ENCODE results near the gene CDK14. TPM values are rescaled to one million over a fixed set of nuclear protein-coding genes. Genes with fewer than 3 reads are reported as not detected.
"Not testable (repeated sequence)": the region's sequence is repeated elsewhere in the genome, so short reads cannot be mapped to it uniquely, and the experiment has no call there.

Gene CDK14
- total RNA-seq, 1 experiment from 2014 or later = 19.6 TPM

DNA sequence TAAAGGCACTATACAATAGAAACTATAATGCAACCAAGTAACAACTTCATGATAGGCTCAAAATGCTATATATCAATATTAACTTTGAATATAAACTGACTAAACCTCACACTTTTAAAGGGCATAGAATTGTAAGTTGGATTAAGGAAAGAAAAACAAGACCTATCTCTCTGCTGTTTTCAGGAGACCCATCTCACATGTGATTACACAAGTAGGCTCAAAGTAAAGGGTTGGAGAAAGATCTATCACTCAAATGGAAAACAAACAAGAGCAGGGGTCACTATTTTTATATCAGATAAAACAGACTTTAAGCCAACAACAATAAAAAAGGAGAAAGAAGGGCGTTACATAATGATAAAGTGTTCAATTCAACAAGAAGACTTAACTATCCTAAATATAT lies 155.5 kb downstream of the CDK14 start:
- DNase-seq (ENCODE audit: low spot score) = no peak

DNA sequence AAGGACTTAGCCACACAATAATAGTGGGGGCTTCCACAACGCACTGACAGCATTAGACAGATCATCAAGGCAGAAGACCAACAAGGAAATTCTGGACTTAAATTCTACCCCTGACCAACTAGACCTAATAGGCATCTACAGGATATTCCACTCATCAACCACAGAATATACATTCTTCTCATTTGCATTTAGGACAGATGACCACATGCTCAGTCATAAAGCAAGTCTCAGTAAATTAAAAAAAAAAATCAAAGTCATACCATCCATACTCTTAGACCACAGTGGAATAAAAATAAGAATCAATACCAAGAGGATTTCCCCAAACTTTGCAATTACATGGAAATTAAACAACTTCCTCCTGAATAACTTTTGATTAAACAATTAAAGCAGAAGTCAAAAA lies 155.9 kb downstream of the CDK14 start:
- DNase-seq (ENCODE audit: low spot score) = no peak

DNA sequence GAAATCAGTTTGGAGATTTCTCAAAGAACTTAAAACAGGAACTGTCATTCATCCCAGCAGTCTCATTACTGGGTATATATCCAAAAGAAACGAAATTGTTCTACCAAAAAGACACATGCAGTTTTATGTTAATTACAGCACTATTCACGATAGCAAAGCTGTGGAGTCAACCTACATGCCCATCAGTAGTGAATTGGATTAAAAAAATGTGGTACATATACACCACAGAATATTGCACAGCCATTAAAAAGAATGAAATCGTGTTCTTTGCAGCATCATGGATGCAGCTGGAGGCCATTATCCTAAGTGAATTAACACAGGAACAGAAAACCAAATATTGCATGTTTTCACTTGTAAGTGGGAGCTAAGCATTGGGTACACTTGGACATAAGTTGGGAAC lies 158.9 kb downstream of the CDK14 start:
- DNase-seq (ENCODE audit: low spot score) = no peak

DNA sequence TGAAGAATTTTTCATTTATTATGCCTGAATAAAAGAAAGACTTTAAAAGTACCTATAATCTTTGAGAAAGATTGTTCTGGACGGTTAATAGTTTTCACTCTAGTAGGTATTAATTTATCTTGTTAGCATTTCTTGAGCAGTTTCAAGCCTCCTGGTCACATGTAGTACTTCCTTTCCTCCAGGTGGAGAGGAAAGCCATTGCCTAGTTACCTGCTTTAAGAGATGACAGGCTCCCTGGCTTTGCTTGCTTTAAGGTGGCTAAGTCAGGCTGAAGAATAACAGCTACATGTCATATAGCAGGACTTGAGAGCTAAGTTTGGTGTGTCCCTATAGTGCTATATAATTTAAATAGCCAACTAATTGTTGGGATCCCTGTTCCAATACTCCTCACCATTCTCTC lies 160.2 kb downstream of the CDK14 start:
- DNase-seq (ENCODE audit: low spot score) = no peak

DNA sequence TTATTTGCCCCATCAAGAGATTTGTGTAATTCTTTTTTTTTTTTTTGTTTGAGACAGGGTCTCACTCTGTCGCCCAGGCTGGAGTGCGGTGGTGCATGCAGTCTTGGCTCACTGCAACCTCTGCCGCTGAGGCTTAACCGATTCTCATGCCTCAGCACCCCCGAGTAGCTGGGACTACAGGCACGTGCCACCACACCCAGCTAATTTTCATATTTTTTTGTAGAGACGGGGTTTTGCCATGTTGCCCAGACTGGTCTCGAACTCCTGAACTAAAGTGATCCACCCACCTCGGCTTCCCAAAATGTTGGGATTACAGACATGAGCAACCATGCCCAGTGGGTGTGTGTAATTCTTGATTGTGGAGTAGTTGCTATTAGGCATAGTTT lies 161.4 kb downstream of the CDK14 start:
- not testable (repeated sequence) for DNase-seq (ENCODE audit: low spot score)

DNA sequence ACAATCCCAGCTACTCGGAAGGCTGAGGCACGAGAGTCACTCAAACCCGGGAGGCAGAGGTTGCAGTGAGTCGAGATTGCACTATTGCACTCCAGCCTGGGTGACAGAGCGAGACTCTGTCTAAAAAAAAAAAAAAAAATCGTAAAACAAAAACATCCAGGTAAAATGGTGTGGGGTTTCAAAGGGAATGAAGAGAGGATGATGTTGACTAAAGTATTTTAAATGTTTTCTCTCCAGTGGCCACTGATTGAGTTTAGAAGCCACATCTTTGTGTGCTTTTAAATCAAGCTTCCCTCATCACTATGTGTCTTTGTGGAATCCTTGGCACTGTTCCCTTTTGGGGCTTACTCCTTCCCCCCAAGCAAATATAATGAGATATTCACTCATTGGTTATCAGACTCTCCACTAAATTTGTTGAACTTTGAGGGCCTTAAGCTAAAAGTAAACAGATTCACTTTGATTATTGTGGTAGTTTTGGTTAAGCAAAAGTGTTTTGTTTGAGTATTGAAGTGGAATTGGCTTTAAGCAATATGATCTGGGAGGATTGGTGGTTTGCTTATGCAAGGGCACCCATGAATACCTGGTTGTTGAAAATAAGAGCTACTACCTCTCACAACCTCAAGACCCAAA lies 162.9 kb downstream of the CDK14 start:
- DNase-seq (ENCODE audit: low spot score) = no peak

DNA sequence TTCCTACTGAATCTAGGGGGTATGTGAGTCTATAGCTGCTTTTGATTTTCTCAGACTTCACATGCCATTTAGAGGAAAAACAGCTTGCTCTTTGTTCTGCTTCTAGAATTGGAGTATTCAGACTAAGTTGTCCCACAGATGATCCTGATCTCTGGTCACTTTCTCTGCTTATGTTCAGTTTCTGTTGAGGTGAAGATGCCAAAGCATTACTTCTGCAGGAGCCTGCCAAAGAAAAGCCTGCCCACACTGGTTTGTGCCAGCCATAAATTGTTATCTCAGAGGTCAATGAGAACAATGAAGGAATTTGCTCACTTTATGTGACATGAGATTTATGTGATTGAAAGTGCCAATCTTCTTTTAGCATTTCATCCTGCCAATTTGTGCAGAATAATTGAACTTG lies 163.6 kb downstream of the CDK14 start:
- no peak for DNase-seq (ENCODE audit: low spot score)

DNA sequence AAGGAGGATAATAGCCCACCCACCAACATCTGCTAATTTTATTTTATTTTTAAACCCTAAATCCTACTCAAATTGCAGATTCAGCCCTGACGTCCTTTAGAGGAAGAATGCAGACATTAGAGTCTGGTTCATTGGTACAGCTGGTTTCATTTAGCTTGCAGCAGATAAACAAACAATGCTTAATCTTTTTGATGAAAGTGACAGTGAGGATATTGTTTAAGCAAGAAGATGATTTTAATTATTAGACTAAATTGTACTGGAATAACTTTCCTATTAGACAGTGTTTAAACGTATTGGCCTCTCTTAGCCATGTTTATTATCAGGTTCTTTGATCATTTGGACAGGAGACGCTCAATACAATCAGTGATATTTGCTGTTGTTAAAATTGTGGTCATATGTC lies 164.8 kb downstream of the CDK14 start:
- no peak for DNase-seq (ENCODE audit: low spot score)

DNA sequence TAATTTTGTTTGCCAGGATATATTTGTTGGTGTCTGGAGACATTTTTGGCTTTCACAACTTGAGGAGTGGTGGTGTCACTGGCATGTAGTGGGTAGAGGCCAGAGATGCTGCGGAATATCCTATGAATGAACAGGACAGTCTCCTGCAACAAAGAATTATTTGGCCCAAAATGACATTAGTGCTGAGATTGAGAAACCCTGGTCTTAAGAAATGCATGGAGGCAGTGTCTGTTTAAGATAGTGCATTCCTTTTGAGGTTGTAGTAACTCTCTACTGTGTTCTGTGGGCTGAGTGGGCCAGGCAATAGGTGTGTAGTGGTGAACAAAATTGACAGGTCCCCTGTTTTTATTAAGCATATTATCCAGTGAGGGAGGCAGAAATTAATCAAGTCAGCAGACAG lies 165.5 kb downstream of the CDK14 start:
- no peak for DNase-seq (ENCODE audit: low spot score)

DNA sequence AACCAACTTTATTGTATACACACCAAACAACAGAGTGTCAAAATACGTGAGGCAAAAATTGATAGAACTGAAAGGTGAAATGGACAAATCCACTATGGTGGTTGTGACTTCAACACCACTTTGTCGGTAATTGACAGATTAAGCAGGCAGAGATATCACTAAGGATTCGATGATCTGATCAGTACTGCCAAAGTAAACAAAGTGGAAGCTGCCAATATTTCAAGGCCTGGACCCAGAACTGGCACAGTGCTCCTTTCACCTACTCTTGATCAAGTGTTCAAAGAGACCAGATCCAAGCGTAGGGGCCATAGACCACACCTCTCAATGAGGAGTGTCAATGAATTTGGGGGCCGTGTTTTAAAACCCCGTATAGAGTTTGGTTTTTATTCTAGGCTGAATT lies 167.0 kb downstream of the CDK14 start:
- DNase-seq (ENCODE audit: low spot score) = no peak

DNA sequence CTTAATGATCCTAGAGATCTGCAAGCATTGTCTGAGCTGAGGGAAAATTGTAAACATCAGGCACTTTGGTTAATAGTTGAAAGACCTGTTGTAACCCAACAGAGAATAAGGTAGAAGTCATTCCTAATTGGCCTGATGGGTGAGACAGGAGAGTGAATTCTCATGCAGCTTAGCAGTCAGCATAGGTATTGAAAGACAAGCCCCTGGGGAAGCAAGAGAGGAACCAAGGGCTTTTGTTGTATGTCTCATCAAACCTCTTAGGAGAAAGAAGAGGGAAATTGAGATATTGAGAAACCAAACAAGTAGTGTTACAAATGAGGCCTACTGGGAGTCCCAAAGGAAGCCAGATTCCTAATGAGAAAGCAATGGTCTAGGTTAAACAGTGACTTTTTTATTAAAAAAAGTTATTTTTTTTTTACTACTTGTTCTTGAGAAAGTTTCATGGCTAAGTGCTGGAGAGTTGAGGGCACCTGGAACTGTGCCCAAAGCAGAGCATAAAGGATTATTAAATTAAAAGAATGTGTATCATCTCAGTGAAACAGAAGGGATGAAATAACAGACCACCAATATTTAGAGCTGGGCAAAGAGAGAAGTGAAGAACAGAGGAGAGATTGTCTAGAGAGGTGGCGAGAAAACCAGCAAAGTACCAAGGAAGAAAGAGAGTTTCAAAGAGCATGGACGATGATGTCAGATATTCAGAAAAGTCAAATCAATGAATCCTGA lies 168.9 kb downstream of the CDK14 start:
- DNase-seq (ENCODE audit: low spot score) = no peak

DNA sequence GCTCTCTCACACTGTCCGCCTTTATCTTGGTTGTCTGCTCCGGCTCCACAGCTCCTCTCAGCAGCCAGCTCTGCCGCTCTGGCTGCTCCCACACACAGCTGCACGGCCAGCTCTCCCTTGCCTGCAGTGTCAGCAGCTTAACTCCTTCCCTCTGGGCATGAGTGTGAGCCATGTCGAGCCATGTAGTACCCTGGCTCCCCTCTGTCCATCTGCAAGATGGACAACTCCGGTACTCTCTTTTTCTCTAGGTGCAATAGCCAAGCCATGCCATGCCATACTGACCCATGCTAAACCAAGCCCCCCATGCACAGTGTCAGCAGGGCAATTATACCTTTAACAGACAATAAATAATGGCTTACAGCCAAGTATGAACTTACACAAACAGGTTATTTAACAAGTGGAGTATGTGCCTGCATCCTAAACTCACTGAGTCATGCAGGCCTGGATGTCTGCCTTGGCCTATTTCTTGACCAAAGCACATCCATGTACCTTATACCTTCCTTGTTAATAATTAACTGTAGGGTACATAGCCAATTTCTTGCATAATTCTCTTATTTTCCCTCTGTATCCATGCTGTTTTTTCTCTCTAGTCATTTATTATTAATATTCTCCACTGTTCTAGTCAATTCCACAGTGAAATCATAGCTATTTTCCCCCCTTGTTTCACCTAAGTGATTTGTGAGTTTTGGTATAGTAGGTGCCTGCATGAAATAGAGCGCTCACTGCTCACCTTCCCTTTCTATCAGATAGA lies 170.9 kb downstream of the CDK14 start:
- no peak for DNase-seq (ENCODE audit: low spot score)

DNA sequence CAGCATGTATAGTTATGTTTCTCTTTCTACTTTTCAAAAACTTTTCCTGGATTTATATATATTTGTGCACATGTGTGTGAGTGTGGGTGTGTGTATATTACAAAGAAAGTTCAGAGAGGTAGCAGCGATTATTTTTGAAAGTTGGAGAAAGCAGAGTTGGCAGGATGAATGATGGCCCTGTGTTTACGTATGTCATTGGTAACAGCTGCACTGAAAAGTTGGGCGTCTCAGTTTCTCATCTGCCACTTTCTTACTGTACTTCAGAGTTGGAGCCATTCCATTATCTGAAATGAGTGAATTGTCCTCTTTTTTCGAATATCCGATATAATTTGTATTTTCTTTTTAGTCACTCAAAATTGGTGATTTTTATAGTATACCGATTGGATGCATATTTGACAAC lies 172.2 kb downstream of the CDK14 start:
- DNase-seq (ENCODE audit: low spot score) = no peak

DNA sequence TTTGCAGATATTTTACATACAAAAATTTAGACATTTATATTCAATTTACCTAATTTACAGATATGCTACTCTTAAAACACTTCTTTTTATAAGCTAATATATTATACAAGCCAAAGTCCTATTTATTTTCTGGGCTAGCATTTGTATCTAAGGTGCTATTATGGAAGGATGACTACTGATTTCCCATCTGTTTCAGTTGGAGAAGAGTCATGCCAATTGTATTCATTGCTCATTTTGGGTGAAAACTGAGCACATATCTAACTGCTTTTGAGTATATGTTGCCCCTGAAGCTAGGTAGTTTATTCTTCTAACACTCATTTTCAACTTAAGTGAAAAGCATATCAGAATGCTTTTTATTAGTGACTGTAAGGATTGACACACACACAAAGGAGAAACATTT lies 172.9 kb downstream of the CDK14 start:
- DNase-seq (ENCODE audit: low spot score) = no peak

DNA sequence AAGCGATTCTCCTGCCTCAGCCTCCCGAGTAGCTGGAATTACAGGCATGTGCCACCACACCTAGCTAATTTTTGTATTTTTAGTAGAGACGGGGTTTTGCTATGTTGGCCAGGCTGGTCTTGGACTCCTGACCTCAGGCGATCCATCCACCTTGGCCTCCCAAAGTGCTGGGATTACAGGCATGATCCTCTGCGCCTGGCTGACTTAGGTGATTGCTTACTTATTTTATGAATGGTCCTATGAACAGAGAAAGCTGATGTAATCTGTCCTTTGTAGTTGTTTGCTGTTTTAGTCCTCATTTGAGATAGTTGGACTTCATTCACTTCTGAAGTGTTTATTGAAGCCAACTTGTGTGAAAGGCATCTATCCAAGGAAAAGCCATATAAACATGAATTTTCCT lies 173.4 kb downstream of the CDK14 start:
- not testable (repeated sequence) for DNase-seq (ENCODE audit: low spot score)

DNA sequence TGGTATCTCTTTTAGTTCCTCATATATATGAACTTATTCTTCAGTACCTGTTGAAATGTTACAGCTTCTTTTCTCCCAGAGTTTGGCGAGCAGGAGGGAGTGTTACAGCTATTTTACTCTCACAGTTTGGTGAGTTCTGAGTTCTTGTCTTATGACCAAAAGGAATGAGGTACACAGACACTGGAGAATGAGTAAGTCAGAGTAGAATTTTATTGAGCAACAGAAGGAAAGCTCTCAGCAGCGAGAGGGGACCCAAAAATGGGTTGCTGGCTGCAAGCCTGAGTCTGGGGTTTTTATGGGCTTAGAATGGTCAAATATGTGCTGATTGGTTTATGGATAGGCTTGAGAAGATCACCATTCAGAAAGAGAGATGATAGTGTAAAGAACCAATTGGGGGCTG lies 175.2 kb downstream of the CDK14 start:
- DNase-seq (ENCODE audit: low spot score) = no peak

DNA sequence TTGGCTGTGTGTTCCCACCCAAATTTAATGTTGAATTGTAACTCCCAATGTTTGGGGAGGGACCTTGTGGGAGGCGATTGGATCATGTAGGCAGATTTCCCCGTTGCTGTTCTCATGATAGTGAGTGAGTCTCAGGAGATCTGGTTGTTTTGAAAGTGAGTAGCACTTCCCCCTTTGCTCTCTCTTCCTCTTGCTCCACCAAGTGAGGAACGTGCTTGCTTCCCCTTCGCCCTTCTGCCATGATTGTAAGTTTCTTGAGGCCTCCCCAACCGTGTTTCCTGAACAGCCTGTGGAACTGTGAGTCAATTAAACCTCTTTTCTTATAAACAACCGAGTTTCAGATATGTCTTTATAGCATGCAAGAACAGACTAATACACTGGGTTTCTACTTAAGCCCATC lies 176.3 kb downstream of the CDK14 start:
- DNase-seq (ENCODE audit: low spot score) = no peak

DNA sequence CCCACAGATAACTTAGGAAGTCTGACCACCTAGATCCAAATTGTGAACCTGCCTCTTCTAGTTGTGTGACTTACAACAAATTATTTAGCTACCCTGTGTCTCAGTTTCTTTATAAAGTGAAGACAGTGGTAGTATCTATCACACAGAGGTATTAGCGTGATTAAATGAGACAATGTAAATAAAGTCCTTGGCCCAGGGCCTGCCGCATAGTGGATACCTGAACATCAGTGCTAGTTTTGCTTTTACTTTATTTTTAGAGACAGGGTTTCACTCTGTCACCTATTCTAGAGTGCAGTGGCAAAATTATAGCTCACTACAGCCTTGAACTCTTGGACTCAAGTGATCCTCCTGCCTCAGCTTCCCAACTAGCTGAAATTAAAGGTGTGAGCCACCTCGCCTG lies 177.1 kb downstream of the CDK14 start:
- no peak for DNase-seq (ENCODE audit: low spot score)

DNA sequence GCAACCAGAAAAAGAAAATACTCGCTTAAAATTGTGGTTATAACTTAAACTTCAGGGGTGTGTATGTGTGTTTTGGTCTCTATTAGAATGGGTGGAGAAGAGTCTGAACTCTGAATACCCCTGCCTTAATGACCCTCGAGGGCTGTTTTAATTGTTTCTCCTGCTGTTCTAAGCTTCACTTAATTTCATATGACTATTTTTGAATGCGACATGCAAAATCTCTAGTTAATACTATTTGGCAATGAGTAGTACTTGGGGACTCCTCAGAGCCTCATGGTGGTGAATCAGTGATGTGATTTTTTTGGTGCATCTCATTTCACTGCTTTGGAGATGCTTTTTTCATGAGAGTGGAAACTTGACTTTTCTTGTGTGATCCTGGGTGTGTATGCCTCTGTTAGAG lies 178.6 kb downstream of the CDK14 start:
- no peak for DNase-seq (ENCODE audit: low spot score)

DNA sequence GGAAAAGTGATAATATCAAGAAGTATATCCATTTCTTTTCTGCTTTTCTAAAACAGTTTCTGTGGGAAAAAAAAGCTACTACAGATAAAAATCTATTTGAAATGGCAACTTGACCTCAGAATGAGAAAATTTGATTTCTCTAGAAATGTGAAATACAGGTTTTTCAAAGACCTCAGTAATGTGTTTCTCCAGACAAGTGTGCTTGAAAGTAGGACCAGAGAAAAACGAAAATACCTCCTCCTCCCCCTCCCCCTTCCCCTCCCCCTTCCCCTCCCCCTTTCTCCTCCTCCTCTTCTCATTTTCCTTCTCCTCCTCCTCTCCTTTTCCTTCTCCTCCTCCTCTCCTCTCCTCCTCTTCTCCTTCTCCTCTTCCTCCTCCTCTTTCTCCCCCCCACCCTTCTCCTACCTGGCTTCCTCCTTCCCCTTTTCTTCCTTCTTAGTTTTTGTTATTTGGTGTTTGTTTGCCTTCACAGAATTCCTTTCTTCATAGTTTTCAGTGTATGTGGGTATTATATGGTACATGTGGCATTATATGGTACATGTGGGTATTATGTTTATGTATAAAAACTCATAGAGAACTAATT lies 179.4 kb downstream of the CDK14 start:
- DNase-seq (ENCODE audit: low spot score) = no peak

DNA sequence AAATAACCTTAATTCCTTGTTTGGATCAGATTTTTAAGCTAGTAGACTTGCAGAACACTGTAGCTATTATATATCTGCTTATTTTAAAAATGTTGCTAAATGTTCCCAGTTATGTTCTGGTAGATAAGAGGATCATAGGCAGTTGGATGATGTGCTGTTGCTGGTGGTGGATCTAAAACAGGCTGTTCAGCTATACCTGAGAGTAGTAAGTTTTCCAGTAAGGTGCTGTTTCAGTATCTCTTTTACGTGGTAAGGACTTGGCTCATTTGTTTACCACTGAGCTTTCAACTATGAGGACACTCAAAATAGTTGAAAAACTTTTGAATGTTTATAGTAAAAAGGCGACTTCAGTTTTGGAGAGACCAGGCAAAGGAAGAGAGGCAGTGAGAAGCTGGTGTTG lies 180.9 kb downstream of the CDK14 start:
- no peak for DNase-seq (ENCODE audit: low spot score)

DNA sequence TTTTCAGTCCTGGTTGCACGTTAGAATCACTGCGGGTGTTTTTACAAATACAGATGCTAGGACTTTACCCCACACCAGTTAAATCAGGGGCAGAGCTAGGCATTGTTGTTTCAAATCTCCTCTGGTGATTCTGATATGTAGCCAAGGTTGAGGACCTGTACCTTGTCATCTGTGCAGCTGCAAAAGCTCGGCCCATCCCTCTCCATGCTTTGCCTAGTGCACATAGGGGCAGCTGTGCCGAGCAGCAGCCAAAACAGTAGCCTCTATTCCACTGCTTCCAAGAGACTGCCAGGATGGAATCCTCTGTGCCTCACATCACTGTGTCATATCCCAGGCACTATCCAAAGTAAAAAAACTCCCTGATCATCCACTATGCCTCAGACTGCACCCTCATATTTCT lies 181.3 kb downstream of the CDK14 start:
- DNase-seq (ENCODE audit: low spot score) = no peak

DNA sequence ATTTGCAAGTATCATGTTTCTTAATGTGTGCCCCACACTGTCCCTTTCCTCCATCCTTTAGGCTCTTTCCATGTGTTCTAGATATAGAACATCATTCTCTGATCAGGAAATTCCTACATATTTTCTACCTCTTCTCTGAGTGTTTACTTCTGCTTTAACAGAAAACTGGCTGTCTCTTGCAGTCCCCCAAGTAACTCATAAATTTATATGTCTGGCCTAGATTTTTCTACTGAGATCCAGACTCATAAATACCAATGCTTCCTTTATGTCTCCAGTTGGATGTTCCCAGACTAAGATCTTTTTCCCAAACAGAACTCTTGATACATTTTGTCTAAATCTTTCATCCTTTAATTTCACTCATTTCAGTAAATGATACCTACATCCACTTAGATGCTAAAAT lies 181.8 kb downstream of the CDK14 start:
- DNase-seq (ENCODE audit: low spot score) = no peak

Measured in A172 (cell line).